HG02973 (cell line): ENCODE results near the gene VASH1.

Experiments used
- ATAC-seq: cut with Tn5 transposase; IDR thresholded peaks from one replicate; pipeline ENCODE4 v1.9.1; 2021; ENCODE audit warnings: moderate library complexity; ENCODE audit not compliant: unreplicated experiment

Gene VASH1

DNA sequence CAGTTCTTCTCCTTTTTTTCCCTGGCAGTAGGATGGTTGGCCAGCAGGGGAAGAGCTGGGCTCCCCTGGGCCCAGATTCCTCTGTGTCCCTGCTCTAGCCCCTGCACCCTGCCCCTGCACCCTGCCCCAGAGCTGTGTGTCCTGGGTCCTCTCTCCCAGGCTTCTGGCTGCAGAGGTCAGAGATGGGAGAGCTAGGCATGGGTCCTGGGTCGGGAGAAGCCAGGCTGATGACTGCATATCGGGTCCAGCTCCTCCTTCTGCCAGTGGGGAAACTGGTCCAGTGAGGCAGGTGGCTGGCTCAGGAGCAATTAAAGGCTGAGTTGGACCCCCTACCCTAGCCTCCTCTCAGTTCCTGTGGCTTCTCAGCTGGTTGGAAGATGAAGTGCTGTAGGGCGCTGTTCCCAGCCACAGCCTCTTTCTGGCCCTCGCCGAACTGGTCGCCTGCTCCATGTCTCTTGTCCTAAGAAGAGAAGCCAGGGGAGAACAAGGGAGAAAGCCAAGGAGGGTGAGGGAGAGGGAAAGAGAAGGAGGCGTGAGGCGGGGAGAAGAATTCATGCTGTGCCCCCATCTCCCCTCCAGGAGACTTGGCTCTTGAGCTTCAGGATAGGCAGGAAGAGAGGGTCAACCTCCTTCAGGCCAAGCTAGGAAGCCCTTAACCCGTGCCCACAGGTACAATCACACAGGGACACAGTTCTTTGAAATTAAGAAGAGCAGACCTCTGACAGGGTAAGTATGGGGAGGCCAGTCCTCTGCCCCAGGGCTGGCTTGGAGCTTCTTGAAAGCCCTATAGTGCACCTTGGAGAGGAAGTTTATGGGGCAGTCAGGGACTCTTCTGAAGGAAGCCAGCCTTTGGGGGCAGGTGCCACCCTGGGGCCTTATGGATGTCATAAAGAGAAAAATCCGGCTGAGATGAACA is 9.5 kb downstream of the VASH1 start:
- no peak for ATAC-seq

DNA sequence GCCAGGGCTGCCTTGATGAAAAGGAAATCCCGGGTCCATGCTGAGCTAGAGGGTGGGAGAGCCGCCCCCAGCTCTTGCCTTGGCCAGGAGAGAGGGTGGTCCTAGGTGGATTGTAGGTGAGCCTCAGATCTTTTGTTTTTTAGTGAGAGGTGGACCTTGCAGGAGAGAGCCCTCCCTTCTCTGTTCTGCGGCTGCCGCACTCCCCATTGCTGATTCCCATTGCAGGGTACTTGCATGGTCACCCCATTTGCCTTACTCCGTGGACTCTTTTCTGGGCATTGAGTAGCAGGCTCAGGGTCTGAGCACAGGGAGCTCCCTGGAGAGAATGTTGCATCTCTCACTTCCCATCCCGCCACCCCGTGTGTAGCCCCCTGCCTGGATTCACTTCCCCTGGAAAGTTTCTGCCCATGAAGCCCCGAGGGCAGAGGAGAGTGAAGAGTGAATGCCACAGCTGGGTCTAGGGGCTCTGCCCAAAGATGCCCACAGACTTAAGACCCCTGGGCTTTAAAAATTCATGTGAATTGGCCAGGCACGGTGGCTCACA is 10.2 kb downstream of the VASH1 start:
- no peak for ATAC-seq

DNA sequence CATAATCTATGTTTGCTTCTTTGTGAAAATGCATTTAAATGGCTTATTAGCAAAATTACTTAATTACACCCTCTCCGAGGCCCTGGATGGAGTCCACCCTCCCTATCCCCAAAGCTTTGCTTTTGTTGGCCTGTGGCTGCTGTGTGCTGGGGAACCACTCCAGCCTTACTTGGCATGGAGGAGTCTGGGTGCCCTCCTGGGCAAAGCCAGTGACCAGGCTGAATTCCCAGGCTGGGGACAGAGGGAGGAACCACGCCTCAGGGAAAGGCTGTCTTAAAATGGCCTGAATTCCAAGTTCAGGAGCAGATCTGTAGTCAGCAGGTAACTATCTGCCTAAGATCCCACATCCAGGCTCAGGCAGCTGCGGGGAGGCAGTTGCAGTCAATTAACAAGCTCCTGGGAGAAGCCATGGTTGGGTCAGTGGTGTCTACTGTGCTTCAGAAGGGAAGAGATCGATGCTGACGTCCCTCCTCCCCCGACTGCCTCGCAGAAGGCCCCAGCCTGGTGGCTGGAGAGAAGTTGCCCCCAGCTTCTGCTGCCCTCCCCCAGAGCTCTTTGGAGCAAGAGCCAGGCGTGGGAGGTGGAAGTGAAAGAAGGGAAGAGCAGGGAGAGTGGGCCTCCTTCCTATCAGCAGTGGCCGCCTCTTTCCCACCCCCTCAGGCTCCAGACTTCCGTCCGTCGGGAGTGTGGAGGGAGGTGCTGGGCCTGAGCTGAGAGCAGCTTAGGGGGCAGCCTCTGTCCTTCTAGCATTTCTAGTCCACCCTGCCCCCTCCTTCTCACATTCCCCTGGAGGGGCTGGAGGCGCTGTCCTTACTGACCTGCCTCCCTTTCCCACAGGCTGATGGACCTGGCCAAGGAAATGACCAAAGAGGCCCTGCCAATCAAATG is 11.3 kb downstream of the VASH1 start:
- ATAC-seq, result no peak

DNA sequence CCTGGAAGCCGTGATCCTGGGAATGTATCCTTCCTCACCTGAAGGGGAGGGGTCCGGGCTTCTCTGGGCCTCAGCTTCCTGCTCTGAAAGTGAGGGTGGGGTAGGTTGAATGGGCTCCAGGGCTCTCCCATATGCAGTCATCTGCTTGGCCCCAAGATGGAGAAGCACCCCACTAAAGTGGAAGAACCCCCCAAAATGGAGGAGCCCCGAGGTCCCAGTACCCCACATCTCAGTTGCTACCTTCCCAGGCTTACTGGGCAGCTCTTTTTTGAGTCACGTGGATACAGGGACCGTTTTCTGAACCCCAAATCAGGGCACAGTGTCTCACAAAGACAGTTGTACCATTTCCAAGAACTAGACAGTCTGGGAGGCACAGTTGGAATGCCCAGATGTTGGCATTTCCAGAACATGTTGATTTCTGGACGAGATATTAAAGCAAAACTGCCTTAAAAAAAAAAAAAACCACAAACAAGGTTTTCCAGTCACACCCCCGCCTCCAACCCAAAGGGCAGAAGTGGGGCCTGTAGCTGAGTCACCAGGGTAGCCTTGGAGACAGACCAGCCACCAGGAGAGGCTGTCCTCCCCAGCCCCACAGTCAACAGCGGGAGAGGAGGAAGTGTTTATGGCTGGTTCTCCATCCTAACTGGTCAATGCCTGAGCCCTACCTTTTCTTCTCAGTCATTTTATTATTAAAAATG is 12.1 kb downstream of the VASH1 start:
- no peak for ATAC-seq

- no peak for ATAC-seq
Measured at GRCh38 chr14:76773956-76774820, 12.9 kb downstream of the VASH1 start.

DNA sequence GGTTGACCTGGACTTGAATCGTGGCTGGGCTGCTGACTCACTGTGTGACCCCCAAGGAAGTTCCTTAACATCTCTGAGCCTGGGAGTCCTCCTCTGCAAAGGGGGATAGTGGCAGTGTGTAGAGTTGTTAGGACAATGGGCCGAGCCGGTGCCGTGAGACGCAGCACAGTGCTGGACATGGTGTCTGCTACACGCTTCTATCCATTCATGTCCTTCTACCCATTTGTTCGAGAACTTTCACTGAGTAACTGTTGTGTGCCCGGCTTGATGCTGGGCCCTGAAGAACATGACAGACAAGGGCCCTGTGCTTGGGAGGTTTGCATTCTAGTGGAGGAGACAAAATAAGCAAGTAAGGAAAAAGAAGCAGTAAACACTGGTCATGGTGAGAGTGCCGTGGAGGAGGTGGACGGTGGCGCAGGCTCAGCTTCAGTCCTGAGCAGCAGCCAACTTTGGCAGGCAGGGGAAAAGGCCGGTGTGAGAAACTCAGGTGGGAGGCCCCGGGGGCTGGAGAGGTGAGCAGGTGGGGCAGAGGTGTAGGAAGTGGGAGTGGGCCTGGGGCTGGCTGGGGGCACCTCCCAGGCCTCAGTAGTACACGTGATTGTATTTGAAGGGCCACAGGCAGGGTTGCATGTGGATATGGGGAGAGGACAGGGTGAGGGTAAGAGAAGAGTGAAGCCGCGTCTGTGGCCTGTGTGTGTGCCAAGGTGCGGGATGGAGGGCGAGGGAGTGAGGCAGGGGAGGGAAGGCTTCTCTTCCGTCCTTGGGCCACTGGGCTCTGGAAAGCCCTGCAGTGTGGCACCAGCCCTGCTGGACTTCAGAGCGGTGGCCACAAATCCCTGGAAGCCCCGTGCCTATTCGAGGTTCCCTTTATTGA is 13.8 kb downstream of the VASH1 start:
- ATAC-seq, result no peak

GRCh38 chr14:76775695-76776427 is 14.6 kb downstream of the VASH1 start:
- ATAC-seq, result no peak

DNA sequence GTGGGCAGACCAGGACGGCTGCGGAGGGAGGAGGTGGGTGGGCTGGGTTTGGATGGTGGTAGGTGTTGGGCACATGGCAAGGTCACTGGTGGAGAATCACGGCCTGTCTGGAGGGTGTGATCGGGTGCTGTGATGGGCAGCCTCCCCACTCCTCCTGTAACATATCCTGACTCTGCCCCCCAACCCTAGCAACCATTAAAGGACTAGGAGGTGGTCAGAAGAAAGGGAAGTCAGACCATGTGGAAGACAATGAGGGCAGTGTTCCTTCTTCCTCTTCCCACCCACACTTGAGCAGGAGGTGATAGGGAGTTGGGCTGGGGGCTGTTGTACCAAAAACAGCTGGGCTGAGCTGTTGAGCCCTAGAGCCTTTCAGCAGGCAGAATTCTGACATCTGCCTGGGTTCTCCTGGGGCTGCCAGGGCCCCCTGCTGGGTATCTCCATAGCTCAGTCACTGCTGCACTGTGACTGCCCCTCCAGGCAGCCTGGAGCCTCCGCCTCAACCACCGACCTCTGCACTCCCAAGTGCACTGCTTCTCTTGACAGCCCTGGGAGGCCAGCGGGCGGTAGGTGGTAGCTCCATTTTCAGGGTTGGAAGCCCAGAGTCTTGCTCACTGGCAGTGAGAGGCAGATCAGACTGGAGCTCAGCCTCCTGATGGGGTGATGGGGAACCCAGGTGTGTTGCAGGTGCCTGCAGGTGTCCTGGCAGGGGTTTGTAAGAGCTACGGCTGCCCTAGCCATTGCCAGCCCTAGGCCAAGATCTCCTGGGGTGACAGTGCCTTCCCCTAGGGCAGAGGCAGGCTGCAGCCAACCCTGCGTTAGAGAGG is 15.4 kb downstream of the VASH1 start:
- ATAC-seq, result no peak

GRCh38 chr14:76777721-76778120 is 16.5 kb downstream of the VASH1 start:
- ATAC-seq, result no peak

DNA sequence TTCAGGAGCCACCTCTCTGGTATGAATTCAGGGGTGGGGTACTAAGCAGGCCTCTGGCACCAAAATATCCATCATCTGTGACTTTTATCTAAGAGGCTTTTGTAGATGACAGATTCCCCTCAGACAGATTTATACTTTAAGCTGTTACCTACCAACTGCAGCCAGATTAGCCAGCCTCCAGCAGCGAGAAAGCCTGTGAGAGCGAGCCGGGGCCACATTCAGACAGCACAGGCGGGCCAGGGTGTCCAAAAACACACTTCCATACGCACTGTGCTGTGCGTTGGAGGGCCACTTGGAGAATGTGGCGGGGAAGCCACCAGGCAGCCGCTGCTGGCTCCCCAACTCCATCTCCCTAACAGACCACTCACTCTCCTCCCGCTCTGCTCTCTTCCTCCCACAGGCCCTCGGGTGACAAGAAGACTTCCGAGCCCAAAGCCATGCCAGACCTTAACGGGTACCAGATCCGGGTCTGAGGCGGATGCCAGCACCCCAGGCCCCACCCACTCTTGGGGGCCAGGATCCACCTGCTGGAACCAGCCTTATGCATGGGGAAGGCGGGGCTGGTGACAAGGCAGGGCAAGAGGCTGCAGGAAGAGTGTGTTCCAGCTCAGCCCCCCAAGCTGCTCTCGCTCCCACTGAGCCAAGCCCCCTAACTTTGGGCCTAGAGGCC is 17.4 kb downstream of the VASH1 start:
- no peak for ATAC-seq

DNA sequence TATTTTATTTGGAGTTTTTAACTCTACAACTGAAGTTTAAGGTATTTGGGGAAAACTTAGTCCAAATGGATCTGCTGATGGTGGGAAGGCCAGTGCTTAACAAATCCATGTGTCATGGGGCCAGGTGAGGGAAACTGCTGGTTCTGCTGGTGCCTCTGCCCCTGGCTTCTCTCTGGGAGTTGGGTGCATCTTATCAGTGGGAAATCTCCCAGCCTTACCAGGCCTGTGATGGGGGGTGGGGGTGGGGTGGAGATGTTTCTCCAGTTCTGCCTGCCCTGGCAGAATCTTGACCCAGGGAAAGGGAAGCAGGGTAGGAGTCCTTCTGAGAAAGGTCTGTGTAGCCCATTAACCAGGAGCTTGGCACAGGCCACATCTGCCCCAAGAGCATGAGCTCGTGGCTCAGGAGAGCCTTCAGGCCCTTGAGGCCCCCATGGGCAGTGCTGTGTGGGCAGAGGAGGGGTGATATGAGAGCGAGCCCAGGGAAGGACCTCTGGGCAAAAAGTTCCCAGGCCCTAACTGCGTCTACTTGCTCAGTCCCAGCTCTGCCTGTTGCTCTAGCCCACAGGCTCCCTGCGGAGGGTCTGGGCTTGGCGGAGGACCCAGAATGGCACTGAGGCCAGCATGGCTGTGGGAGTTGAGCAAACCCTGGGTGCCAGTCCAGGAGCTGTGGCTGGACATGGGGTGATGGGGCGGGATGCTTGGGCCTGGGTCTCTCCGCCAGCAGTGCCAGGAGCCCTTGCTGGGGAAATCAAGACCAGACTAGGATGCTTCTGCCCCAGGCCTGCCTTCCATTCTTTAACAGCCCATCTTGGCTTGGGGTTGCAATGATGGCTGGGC is 18.2 kb downstream of the VASH1 start:
- ATAC-seq, result no peak

GRCh38 chr14:76780058-76780345 is 18.7 kb downstream of the VASH1 start:
- ATAC-seq, result no peak

DNA sequence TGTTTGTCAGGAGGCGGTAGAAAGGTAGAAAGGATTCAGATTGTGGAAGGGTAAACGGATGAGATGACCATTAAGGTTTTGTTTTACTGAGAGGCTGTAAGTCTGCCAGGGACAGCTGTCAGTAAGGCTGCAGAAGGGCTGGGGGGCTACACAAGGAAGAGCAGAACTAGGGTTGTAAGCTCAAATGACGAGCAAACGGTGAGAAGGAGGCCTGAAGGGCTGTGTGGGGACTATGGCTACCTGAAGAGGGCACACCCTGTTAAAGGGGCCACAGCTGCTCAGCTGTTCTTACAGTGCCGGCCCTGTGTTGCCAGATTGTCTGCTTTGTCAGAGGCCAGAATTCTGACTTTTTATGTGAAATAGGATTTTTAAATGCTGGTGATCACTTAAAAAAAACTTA is 19.1 kb downstream of the VASH1 start:
- no peak for ATAC-seq

- ATAC-seq, result no peak
Measured at GRCh38 chr14:76780875-76781647, 19.8 kb downstream of the VASH1 start.

- ATAC-seq, result no peak
Measured at GRCh38 chr14:76781648-76782051, 20.4 kb downstream of the VASH1 start.
